NCI-H2227 (cell line): ENCODE measurements around the gene HOXC12.

Experiments
- DNase-seq: peaks from one replicate; lab custom pipeline; 2025; ENCODE audit not compliant: unreplicated experiment; lab: John Stamatoyannopoulos, UW

HOXC12 gene

GRCh38 chr12:53995002-53995377, 40.3 kb downstream of the HOXC12 start:
- no peak for DNase-seq

GRCh38 chr12:53995378-53996239, 40.9 kb downstream of the HOXC12 start:
- no peak for DNase-seq

- no peak for DNase-seq
Observed at GRCh38 chr12:53996240-53997203, 41.8 kb downstream of the HOXC12 start.

GRCh38 chr12:53997204-53998109, 42.8 kb downstream of the HOXC12 start:
- no peak for DNase-seq

GRCh38 chr12:53998110-53998899, 43.6 kb downstream of the HOXC12 start:
- DNase-seq, result no peak

- DNase-seq, result no peak
Observed at GRCh38 chr12:53998900-53999236, 44.2 kb downstream of the HOXC12 start.

GRCh38 chr12:53999559-54000115, 44.9 kb downstream of the HOXC12 start:
- DNase-seq, result peak; percentile 68

- peak; percentile 38 for DNase-seq
Observed at GRCh38 chr12:54000116-54001114, 45.7 kb downstream of the HOXC12 start, which contains the start of gene HOXC9. HOXC9 (plus strand) TSS chr12:54000161; CDS start chr12:54000189, 28 bp downstream.

- no peak for DNase-seq
Observed at GRCh38 chr12:54001283-54002187, 46.8 kb downstream of the HOXC12 start.

GRCh38 chr12:54002278-54002914, 47.7 kb downstream of the HOXC12 start:
- no peak for DNase-seq

- no peak for DNase-seq
Observed at GRCh38 chr12:54002915-54003389, 48.2 kb downstream of the HOXC12 start.

- no peak for DNase-seq
Observed at GRCh38 chr12:54003625-54004024, 48.9 kb downstream of the HOXC12 start.

- no peak for DNase-seq
Observed at GRCh38 chr12:54004063-54004840, 49.5 kb downstream of the HOXC12 start.

- DNase-seq, result no peak
Observed at GRCh38 chr12:54004841-54005530, 50.3 kb downstream of the HOXC12 start.

- no peak for DNase-seq
Observed at GRCh38 chr12:54005531-54005852, 50.8 kb downstream of the HOXC12 start.
